ENCODE data around the gene DNAH11. TPM values are rescaled to one million over a fixed set of nuclear protein-coding genes. Genes with fewer than 3 reads are reported as not detected.

DNAH11 gene
- total RNA-seq, 4 donors from 2014 or later = 0.20 to 2.5 (median 0.71) TPM

GRCh38 chr7:21884496-21884895 lies 341.7 kb downstream of the DNAH11 start:
- 93 to 95% methylated on average over 7 of the region's 7 CpGs for WGBS, 2 donors
- Histone ChIP-seq H3K4me1 (no peaks in the 10 kb centered on the region), H3K4me3 (no peak overlapping the region), H3K27ac (no peak overlapping the region), H3K9me3 (no peaks in the 10 kb centered on the region), H3K27me3 (no peaks in the 10 kb centered on the region), H3K36me3 (no peaks in the 10 kb centered on the region)
- no peak for TF ChIP-seq EP300 (IDR thresholded peaks at IDR 0.05)
- TF ChIP-seq, protein P1, sequence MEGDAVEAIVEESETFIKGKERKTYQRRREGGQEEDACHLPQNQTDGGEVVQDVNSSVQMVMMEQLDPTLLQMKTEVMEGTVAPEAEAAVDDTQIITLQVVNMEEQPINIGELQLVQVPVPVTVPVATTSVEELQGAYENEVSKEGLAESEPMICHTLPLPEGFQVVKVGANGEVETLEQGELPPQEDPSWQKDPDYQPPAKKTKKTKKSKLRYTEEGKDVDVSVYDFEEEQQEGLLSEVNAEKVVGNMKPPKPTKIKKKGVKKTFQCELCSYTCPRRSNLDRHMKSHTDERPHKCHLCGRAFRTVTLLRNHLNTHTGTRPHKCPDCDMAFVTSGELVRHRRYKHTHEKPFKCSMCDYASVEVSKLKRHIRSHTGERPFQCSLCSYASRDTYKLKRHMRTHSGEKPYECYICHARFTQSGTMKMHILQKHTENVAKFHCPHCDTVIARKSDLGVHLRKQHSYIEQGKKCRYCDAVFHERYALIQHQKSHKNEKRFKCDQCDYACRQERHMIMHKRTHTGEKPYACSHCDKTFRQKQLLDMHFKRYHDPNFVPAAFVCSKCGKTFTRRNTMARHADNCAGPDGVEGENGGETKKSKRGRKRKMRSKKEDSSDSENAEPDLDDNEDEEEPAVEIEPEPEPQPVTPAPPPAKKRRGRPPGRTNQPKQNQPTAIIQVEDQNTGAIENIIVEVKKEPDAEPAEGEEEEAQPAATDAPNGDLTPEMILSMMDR (IDR thresholded peaks at IDR 0.05) = no peak
- no peak for TF ChIP-seq POLR2A (IDR thresholded peaks at IDR 0.05)
- no peak for DNase-seq (ENCODE audit: low spot score in 2 of 2)

DNA sequence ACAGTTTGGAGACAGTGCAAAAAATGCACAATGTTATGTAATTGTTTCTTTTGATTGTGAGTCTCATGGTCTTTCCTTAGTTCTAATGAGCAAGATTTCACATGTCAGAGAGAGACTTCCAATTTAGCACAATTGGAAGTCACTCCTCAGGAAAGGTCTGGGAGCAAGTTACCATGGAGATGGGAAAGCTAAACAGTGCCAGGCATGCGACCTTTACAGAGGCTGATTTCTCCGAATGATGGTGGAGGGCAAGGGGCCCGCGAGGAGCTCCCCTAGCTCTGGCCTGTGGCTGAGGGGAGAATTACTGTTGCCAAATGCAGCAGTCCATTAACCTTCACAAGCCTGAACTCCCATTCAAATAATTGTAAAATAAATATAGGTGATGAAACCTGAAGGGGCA lies 343.6 kb downstream of the DNAH11 start:
- 10 to 23% methylated on average over 4 of the region's 4 CpGs for WGBS, 2 donors
- no peak for TF ChIP-seq EP300 (IDR thresholded peaks at IDR 0.05)
- TF ChIP-seq, protein P1 (IDR thresholded peaks at IDR 0.05) = no peak
- H3K4me3 ChIP-seq = no peak overlapping the region
- no peaks in the 10 kb centered on the region for H3K27me3 ChIP-seq
- H3K36me3 ChIP-seq = no peaks in the 10 kb centered on the region
- H3K4me1 ChIP-seq = no peaks in the 10 kb centered on the region
- no peak overlapping the region for H3K27ac ChIP-seq
- H3K9me3 ChIP-seq = no peaks in the 10 kb centered on the region
- no peak for DNase-seq (ENCODE audit: low spot score in 2 of 2)

GRCh38 chr7:21887353-21887752 lies 344.5 kb downstream of the DNAH11 start:
- WGBS, 2 donors = 81 to 86% methylated on average over 2 of the region's 2 CpGs
- TF ChIP-seq, protein P1 (IDR thresholded peaks at IDR 0.05) = no peak
- TF ChIP-seq EP300 (IDR thresholded peaks at IDR 0.05) (no peak), POLR2A (IDR thresholded peaks at IDR 0.05) (no peak)
- no peaks in the 10 kb centered on the region for H3K36me3 ChIP-seq
- no peaks in the 10 kb centered on the region for H3K4me1 ChIP-seq
- no peak for DNase-seq (ENCODE audit: low spot score in 2 of 2)
- no peaks in the 10 kb centered on the region for H3K9me3 ChIP-seq
- H3K4me3 ChIP-seq = no peak overlapping the region
- H3K27me3 ChIP-seq = no peaks in the 10 kb centered on the region
- H3K27ac ChIP-seq = no peak overlapping the region

GRCh38 chr7:21887779-21888178 lies 344.9 kb downstream of the DNAH11 start:
- Histone ChIP-seq H3K4me1 (no peaks in the 10 kb centered on the region), H3K9me3 (no peaks in the 10 kb centered on the region), H3K27ac (no peak overlapping the region), H3K36me3 (no peaks in the 10 kb centered on the region), H3K4me3 (no peak overlapping the region), H3K27me3 (no peaks in the 10 kb centered on the region)
- WGBS, 2 donors = 65 to 66% methylated on average over 4 of the region's 4 CpGs
- TF ChIP-seq, protein P1 (IDR thresholded peaks at IDR 0.05) = no peak
- TF ChIP-seq POLR2A (IDR thresholded peaks at IDR 0.05) = no peak
- no peak for TF ChIP-seq EP300 (IDR thresholded peaks at IDR 0.05)
- no peak for DNase-seq (ENCODE audit: low spot score in 2 of 2)

GRCh38 chr7:21891291-21891690 lies 348.5 kb downstream of the DNAH11 start:
- Histone ChIP-seq H3K4me3 (no peak overlapping the region), H3K27me3 (no peaks in the 10 kb centered on the region), H3K36me3 (no peaks in the 10 kb centered on the region), H3K4me1 (no peaks in the 10 kb centered on the region), H3K27ac (no peak overlapping the region), H3K9me3 (no peaks in the 10 kb centered on the region)
- 40 to 53% methylated on average over 3 of the region's 3 CpGs for WGBS, 2 donors
- TF ChIP-seq POLR2A (IDR thresholded peaks at IDR 0.05) (no peak), EP300 (IDR thresholded peaks at IDR 0.05) (no peak)
- TF ChIP-seq, protein P1 (IDR thresholded peaks at IDR 0.05) = no peak
- no peak for DNase-seq (ENCODE audit: low spot score in 2 of 2)

Measured in tibial nerve (tissue), 4 donors.